IMR-90 (cell line): Measurements from ENCODE around the gene ZBTB44. TPM values are rescaled to one million over a fixed set of nuclear protein-coding genes. Genes with fewer than 3 reads are reported as not detected.
"Not testable (repeated sequence)": the region's sequence is repeated elsewhere in the genome, so short reads cannot be mapped to it uniquely, and the experiment has no call there.

Source experiments
- ATAC-seq: fragments of 200-7000 bp; cut with Tn5 transposase; 2 replicates; pipeline ENCODE4 v1.9.1; 2020; ENCODE audit warnings: low read depth, mild to moderate bottlenecking, moderate library complexity
- BruUV-seq: library from RNA; stranded (reverse); fragments of 400-500 nt; replicated peaks from 2 replicates; lab custom pipeline; 2021; lab: Mats Ljungman, UMichigan
- CTCF ChIA-PET: fragments of 300-600 bp; formaldehyde crosslinking; extraction: SDS; loops from one replicate; lab custom pipeline; 2021; ENCODE audit warnings: antibody characterized with exemption; lab: Yijun Ruan, JAX
- POLR2A ChIA-PET: fragments of 300-600 bp; sonication (Branson Sonifier 250); formaldehyde crosslinking; loops from one replicate; lab custom pipeline; 2022; ENCODE audit warnings: antibody characterized with exemption; ENCODE audit not compliant: unreplicated experiment; lab: Charles Lee
- DNase-seq: peaks from one replicate; pipeline ENCODE4 v3.0.0; 2013
- H2AFZ ChIP-seq: replicated peaks from 2 replicates; pipeline ENCODE3; 2013; ENCODE audit warnings: low read length, mild to moderate bottlenecking; ENCODE audit not compliant: poor library complexity
- H2AK5ac ChIP-seq: 2 replicates; pipeline ENCODE4 v1.6.1; 2013; ENCODE audit warnings: low read depth, low read length, inconsistent platforms
- H2AK9ac ChIP-seq: replicated peaks from 2 replicates; pipeline ENCODE3; 2013; ENCODE audit warnings: mild to moderate bottlenecking, low read depth, low read length, moderate library complexity; ENCODE audit not compliant: poor library complexity
- H2BK120ac ChIP-seq: 2 replicates; pipeline ENCODE4 v1.6.1; 2013; ENCODE audit warnings: low read depth, low read length, inconsistent platforms
- H2BK15ac ChIP-seq: 3 replicates; pipeline ENCODE4 v1.6.1; 2013; ENCODE audit warnings: low read depth, low read length, inconsistent platforms
- H2BK20ac ChIP-seq: 2 replicates; pipeline ENCODE4 v1.6.1; 2013; ENCODE audit warnings: low read depth, mild to moderate bottlenecking, inconsistent platforms, low read length, moderate library complexity
- H2BK5ac ChIP-seq: 2 replicates; pipeline ENCODE4 v1.6.1; 2013; ENCODE audit warnings: mild to moderate bottlenecking, low read depth, low read length, inconsistent platforms; ENCODE audit not compliant: poor library complexity, severe bottlenecking
- H3K14ac ChIP-seq: replicated peaks from 2 replicates; pipeline ENCODE4 v1.6.1; 2013; ENCODE audit warnings: low read depth, low read length, inconsistent platforms
- H3K18ac ChIP-seq: 2 replicates; pipeline ENCODE4 v1.6.1; 2013; ENCODE audit warnings: low read depth, low read length, control low read depth
- H3K23ac ChIP-seq: 2 replicates; pipeline ENCODE4 v1.6.1; 2013; ENCODE audit warnings: low read depth, low read length, inconsistent platforms
- H3K27ac ChIP-seq: 2 replicates; pipeline ENCODE4 v1.5.1; 2013; ENCODE audit warnings: mild to moderate bottlenecking, control low read depth, low read length; ENCODE audit not compliant: insufficient read depth
- H3K27me3 ChIP-seq: 2 replicates; pipeline ENCODE4 v1.6.1; 2013; ENCODE audit warnings: low read length; ENCODE audit not compliant: control insufficient read depth, insufficient read depth
- H3K36me3 ChIP-seq: 2 replicates; pipeline ENCODE4 v1.6.1; 2013; ENCODE audit warnings: low read length, mixed read lengths; ENCODE audit not compliant: control insufficient read depth, insufficient read depth
- H3K4ac ChIP-seq: 2 replicates; pipeline ENCODE4 v1.6.1; 2013; ENCODE audit warnings: low read depth, low read length, inconsistent platforms
- H3K4me1 ChIP-seq: 2 replicates; pipeline ENCODE4 v1.6.1; 2013; ENCODE audit warnings: low read length, mixed read lengths; ENCODE audit not compliant: control insufficient read depth, insufficient read depth
- H3K4me2 ChIP-seq: 2 replicates; pipeline ENCODE4 v1.6.1; 2013; ENCODE audit warnings: low read depth, mild to moderate bottlenecking, control low read depth, low read length, moderate library complexity
- H3K4me3 ChIP-seq: 2 replicates; pipeline ENCODE4 v1.5.1; 2013; ENCODE audit warnings: low read depth, mild to moderate bottlenecking, control low read depth, low read length, moderate library complexity; ENCODE audit not compliant: insufficient read depth
- H3K56ac ChIP-seq: 2 replicates; pipeline ENCODE4 v1.6.1; 2013; ENCODE audit warnings: low read length, inconsistent platforms; ENCODE audit not compliant: insufficient read depth; ENCODE audit errors: extremely low read depth
- H3K79me1 ChIP-seq, 2 experiments: 2 replicates each; pipeline ENCODE4 v1.6.1; 2013; ENCODE audit warnings: low read length in 2 of 2, inconsistent platforms in 1 of 2, low read depth in 1 of 2
- H3K9ac ChIP-seq: 2 replicates; pipeline ENCODE4 v1.6.1; 2013; ENCODE audit warnings: low read depth, low read length, control low read depth
- H3K9me1 ChIP-seq: 2 replicates; pipeline ENCODE4 v1.6.1; 2013; ENCODE audit warnings: low read length, inconsistent platforms; ENCODE audit not compliant: insufficient read depth
- H3K9me3 ChIP-seq: 2 replicates; pipeline ENCODE4 v1.6.1; 2013; ENCODE audit warnings: low read length; ENCODE audit not compliant: control insufficient read depth, insufficient read depth
- H4K20me1 ChIP-seq: 2 replicates; pipeline ENCODE4 v1.6.1; 2013; ENCODE audit warnings: low read length, inconsistent platforms; ENCODE audit not compliant: insufficient read depth
- H4K5ac ChIP-seq: 2 replicates; pipeline ENCODE4 v1.6.1; 2013; ENCODE audit warnings: mild to moderate bottlenecking, low read depth, low read length, control low read depth
- H4K8ac ChIP-seq, 2 experiments: 2 replicates each; pipeline ENCODE4 v1.6.1; 2013; ENCODE audit warnings: low read depth in 2 of 2, low read length in 2 of 2, control low read depth in 1 of 2, inconsistent platforms in 1 of 2
- H4K91ac ChIP-seq: 2 replicates; pipeline ENCODE4 v1.6.1; 2013; ENCODE audit warnings: low read depth, low read length, inconsistent platforms; ENCODE audit not compliant: insufficient read depth
- WGBS, 2 experiments: methylation state at CpG; one replicate each; pipeline versions ENCODE4 v1.1.5 to v1.1.7; 2013; ENCODE audit warnings: missing lambda C conversion rate in 2 of 2; ENCODE audit not compliant: insufficient read length in 1 of 2; ENCODE audit errors: extremely low coverage in 2 of 2; 5-methylcytosine and 5-hydroxymethylcytosine counted together
- dilution Hi-C: fragments of 300-500 bp; cut with HindIII; formaldehyde crosslinking; loops from one replicate; pipeline ENCODE4 v1.14.3; 2018; ENCODE audit warnings: low sequenced_read_pairs; ENCODE audit not compliant: unreplicated experiment
- in situ Hi-C: fragments of 300-500 bp; cut with MboI; formaldehyde crosslinking; loops from 3 replicates; pipeline ENCODE4 v1.14.3; 2019; ENCODE audit warnings: low sequenced_read_pairs, inconsistent platforms, mixed read lengths
- intact Hi-C: fragments of 100-400 bp; cut with micrococcal nuclease; formaldehyde crosslinking; loops from 2 replicates; pipeline ENCODE4 v1.10.0; 2022
- polyA plus RNA-seq, 3 experiments: library from polyadenylated mRNA; depleted of rRNA; stranded (reverse); fragments of >200 nt; gene quantifications; 2 replicates each; pipeline ENCODE4 v1.2.3, GENCODE V29; 2012; ENCODE audit warnings: low replicate concordance in 1 of 3
- total RNA-seq: library from RNA; depleted of rRNA; stranded (reverse); fragments of >200 nt; gene quantifications from 2 replicates; pipeline ENCODE4 v1.2.3, GENCODE V29; 2012

ZBTB44 gene
- total and polyA plus RNA-seq, 2 of the 4 experiments (the other 2 are of a cell fraction), result 6.9 to 23.3 TPM

GRCh38 chr11:130193551-130193950, 121.2 kb downstream of the ZBTB44 start:
- H2AK9ac ChIP-seq, DNase-seq, H3K14ac ChIP-seq, H3K27ac ChIP-seq, H2AK5ac ChIP-seq, ATAC-seq, H3K56ac ChIP-seq, H3K9me3 ChIP-seq, POLR2A ChIA-PET, intact Hi-C loops, H2BK20ac ChIP-seq, H3K4me2 ChIP-seq, H4K5ac ChIP-seq, H3K4ac ChIP-seq, H4K91ac ChIP-seq, H3K36me3 ChIP-seq, H3K9me1 ChIP-seq, H3K4me1 ChIP-seq, H3K4me3 ChIP-seq, CTCF ChIA-PET, H2BK5ac ChIP-seq, H4K20me1 ChIP-seq, H2AFZ ChIP-seq, H3K18ac ChIP-seq, dilution Hi-C loops, H4K8ac ChIP-seq, H3K9ac ChIP-seq, H2BK120ac ChIP-seq, H2BK15ac ChIP-seq, in situ Hi-C loops, BruUV-seq, H3K23ac ChIP-seq, H3K79me1 ChIP-seq: not testable (repeated sequence)
- WGBS, 2 experiments, result no CpG with 5 or more reads among the region's 14 CpGs
- peaks cover 12% of the 10 kb centered on the region for H3K27me3 ChIP-seq
